HL-60 (cell line): ENCODE results near the gene HTR2B.

ENCODE experiments used
- DNase-seq, 2 experiments: peaks; one replicate each; pipeline ENCODE4 v3.0.0-alpha.2; 2010 to 2020; ENCODE audit warnings: low read depth in 1 of 2, low spot score in 1 of 2
- H3K27ac ChIP-seq: fragments of 250-450 bp; sonication (Bioruptor Pico); replicated peaks from 2 replicates; pipeline ENCODE4 v1.5.1; 2020; ENCODE audit warnings: mild to moderate bottlenecking, moderate library complexity
- H3K27me3 ChIP-seq: fragments of 250-450 bp; sonication (Bioruptor Pico); 2 replicates; pipeline ENCODE4 v1.5.1; 2021; ENCODE audit warnings: mild to moderate bottlenecking, moderate library complexity; ENCODE audit not compliant: insufficient read depth, poor library complexity, severe bottlenecking
- H3K4me3 ChIP-seq: replicated peaks from 2 replicates; pipeline ENCODE4 v1.5.1; 2011; ENCODE audit warnings: mild to moderate bottlenecking, control low read depth, low read length; ENCODE audit not compliant: insufficient read depth
- GABPA ChIP-seq: IDR thresholded peaks from 2 replicates; pipeline ENCODE4 v1.6.1; 2012; ENCODE audit warnings: low read depth
- POLR2AphosphoS5 ChIP-seq: IDR thresholded peaks from 2 replicates; pipeline ENCODE4 v1.6.1; 2012; ENCODE audit warnings: low read depth
- SPI1 ChIP-seq: IDR thresholded peaks from 2 replicates; pipeline ENCODE4 v1.6.1; 2012; ENCODE audit warnings: low read depth, mild to moderate bottlenecking, borderline replicate concordance
- TF ChIP-seq, protein P1 (sequence below): IDR thresholded peaks from 2 replicates; pipeline ENCODE4 v1.6.1; 2012; ENCODE audit warnings: low read depth; ENCODE audit not compliant: insufficient replicate concordance
- TF ChIP-seq, protein P2 (sequence below): IDR thresholded peaks from one replicate; pipeline ENCODE4 v1.5.1; 2011; ENCODE audit warnings: low read length, control low read depth, inconsistent platforms; ENCODE audit not compliant: insufficient read depth

The HTR2B gene

DNA sequence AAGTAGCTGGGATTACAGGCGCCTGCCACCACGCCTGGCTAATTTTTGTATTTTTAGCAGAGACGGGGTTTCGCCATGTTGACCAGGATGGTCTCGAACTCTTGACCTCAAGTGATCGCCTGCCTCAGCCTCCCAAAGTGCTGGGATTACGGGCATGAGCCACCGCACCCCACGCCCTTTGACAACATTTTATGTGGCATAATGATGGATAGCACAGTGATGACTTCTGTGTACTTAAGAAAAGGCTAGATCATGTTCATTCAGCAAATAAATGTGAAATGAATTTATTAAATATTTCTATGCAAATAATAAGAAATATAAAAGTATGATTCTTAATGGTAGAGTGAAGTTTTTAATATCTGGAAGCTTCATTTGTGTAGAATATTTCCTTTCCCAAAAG, 2.6 kb upstream of the HTR2B start:
- no peaks in the 10 kb centered on the region for H3K27me3 ChIP-seq
- no peak for TF ChIP-seq SPI1
- TF ChIP-seq, protein P1, sequence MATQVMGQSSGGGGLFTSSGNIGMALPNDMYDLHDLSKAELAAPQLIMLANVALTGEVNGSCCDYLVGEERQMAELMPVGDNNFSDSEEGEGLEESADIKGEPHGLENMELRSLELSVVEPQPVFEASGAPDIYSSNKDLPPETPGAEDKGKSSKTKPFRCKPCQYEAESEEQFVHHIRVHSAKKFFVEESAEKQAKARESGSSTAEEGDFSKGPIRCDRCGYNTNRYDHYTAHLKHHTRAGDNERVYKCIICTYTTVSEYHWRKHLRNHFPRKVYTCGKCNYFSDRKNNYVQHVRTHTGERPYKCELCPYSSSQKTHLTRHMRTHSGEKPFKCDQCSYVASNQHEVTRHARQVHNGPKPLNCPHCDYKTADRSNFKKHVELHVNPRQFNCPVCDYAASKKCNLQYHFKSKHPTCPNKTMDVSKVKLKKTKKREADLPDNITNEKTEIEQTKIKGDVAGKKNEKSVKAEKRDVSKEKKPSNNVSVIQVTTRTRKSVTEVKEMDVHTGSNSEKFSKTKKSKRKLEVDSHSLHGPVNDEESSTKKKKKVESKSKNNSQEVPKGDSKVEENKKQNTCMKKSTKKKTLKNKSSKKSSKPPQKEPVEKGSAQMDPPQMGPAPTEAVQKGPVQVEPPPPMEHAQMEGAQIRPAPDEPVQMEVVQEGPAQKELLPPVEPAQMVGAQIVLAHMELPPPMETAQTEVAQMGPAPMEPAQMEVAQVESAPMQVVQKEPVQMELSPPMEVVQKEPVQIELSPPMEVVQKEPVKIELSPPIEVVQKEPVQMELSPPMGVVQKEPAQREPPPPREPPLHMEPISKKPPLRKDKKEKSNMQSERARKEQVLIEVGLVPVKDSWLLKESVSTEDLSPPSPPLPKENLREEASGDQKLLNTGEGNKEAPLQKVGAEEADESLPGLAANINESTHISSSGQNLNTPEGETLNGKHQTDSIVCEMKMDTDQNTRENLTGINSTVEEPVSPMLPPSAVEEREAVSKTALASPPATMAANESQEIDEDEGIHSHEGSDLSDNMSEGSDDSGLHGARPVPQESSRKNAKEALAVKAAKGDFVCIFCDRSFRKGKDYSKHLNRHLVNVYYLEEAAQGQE: no peak
- TF ChIP-seq POLR2AphosphoS5: no peak
- TF ChIP-seq GABPA: no peak
- TF ChIP-seq, protein P2, sequence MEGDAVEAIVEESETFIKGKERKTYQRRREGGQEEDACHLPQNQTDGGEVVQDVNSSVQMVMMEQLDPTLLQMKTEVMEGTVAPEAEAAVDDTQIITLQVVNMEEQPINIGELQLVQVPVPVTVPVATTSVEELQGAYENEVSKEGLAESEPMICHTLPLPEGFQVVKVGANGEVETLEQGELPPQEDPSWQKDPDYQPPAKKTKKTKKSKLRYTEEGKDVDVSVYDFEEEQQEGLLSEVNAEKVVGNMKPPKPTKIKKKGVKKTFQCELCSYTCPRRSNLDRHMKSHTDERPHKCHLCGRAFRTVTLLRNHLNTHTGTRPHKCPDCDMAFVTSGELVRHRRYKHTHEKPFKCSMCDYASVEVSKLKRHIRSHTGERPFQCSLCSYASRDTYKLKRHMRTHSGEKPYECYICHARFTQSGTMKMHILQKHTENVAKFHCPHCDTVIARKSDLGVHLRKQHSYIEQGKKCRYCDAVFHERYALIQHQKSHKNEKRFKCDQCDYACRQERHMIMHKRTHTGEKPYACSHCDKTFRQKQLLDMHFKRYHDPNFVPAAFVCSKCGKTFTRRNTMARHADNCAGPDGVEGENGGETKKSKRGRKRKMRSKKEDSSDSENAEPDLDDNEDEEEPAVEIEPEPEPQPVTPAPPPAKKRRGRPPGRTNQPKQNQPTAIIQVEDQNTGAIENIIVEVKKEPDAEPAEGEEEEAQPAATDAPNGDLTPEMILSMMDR: no peak
- no peak overlapping the region for H3K4me3 ChIP-seq
- no peak for DNase-seq
- H3K27ac ChIP-seq: no peak overlapping the region

DNA sequence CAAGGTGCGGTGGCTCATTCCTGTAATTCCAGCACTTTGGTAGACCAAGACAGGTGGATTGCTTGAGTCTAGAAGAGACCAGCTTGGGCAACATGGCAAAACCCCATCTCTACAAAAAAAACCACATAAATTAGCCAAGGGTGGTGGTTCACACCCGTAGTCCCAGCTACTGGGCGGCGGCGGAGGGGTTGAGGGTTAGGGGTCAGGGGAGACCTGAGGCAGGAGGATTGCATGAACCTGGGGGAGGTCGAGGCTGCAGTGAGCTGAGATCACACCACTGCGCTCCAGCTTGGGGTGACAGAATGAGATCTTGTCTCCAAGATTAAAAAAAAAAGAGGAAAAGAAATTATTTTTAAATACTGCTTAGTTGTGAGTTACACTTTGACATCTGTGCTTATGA, 1.3 kb upstream of the HTR2B start:
- no peak for TF ChIP-seq GABPA
- TF ChIP-seq SPI1: no peak
- Histone ChIP-seq H3K27me3 (no peaks in the 10 kb centered on the region), H3K4me3 (no peak overlapping the region), H3K27ac (no peak overlapping the region)
- no peak for DNase-seq

DNA sequence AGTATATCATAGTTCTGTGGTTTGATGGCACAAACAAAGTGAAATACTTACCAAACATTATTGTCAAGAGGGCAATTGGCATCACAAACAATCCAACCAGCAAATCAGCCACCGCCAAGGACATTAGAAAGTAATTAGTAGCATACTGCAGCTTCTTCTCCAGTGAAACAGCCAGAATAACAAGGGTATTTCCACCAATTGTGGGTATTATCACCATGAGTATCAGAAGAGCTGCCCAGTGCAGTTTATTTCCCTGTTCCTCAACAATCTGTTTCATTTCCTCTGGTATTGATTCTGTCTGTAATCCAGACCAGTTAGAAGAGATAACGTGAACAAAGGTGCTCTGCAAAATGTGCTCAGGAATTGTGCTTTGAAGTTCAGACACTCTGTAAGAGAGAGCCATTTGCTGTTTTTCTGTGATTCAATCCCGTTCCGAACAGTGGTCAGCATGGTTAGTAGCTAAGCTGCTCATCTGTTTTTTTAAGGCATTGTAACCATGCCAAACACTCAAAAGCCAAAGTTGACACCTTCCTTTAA, 1.4 kb downstream of the HTR2B start:
- H3K27ac ChIP-seq: no peak overlapping the region
- no peaks in the 10 kb centered on the region for H3K27me3 ChIP-seq
- no peak overlapping the region for H3K4me3 ChIP-seq
- no peak for TF ChIP-seq GABPA
- no peak for TF ChIP-seq SPI1
- no peak for TF ChIP-seq POLR2AphosphoS5
- TF ChIP-seq, protein P2: no peak
- TF ChIP-seq, protein P1: no peak
- no peak for DNase-seq

DNA sequence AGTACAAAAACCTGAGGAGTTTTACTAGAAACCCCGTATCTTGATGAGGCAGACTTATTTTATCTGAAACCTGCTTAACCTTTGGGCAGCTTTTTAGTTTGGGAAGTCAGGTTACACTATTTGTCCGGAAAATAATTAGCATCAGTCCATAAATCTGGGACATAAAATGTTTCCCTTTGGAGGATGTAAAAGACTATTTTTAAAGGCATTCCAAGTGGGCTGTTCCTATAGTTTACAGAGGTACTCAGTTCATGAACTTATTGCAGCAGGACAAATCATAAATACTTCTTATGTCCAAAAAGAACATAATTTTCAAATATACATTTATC, 6.3 kb downstream of the HTR2B start:
- TF ChIP-seq, protein P1: no peak
- TF ChIP-seq, protein P2: no peak

More for the DNA sequence above, 6.3 kb downstream of the HTR2B start:
- no peak overlapping the region for H3K4me3 ChIP-seq
- no peaks in the 10 kb centered on the region for H3K27me3 ChIP-seq
- DNase-seq: no peak
- H3K27ac ChIP-seq: no peak overlapping the region
